ENCODE measurements around the gene PSEN1.
A peak's percentile ranks its signal among the peaks of the same experiment; 100 is the strongest.

The PSEN1 gene

DNA sequence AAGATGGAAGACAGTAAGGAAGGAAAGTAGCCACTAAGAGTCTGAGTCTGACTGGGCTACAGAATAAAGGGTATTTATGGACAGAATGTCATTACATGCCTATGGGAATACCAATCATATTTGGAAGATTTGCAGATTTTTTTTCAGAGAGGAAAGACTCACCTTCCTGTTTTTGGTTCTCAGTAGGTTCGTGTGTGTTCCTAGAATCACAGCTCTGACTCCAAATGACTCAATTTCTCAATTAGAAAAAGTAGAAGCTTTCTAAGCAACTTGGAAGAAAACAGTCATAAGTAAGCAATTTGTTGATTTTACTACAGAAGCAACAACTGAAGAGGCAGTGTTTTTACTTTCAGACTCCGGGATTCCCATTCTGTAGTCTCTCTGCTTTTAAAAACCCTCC, 85.6 kb downstream of the PSEN1 start:
- Histone ChIP-seq H3K27me3 (no peaks in the 10 kb centered on the region), H3K36me3 (peaks cover 6% of the 10 kb centered on the region), H3K4me1 (no peaks in the 10 kb centered on the region), H3K4me3 (ENCODE audit: low read depth, low read length) (no peak overlapping the region), H3K9me3 (no peaks in the 10 kb centered on the region)
- TF ChIP-seq CTCF (IDR thresholded peaks at IDR 0.05; ENCODE audit: low read depth, low read length) = no peak
- no peak for DNase-seq

GRCh38 chr14:73223049-73223448, 86.7 kb downstream of the PSEN1 start:
- Histone ChIP-seq H3K4me1 (peaks cover 2% of the 10 kb centered on the region; the same call in 1 of the 2 replicates), H3K4me3 (ENCODE audit: low read depth, low read length) (no peak overlapping the region), H3K27me3 (no peaks in the 10 kb centered on the region), H3K9me3 (no peaks in the 10 kb centered on the region), H3K36me3 (no peaks in the 10 kb centered on the region)
- DNase-seq = no peak
- TF ChIP-seq CTCF (IDR thresholded peaks at IDR 0.05; ENCODE audit: low read depth, low read length) = no peak

GRCh38 chr14:73225496-73225895, 89.2 kb downstream of the PSEN1 start:
- H3K9me3 ChIP-seq = no peaks in the 10 kb centered on the region
- H3K36me3 ChIP-seq = no peaks in the 10 kb centered on the region
- DNase-seq = no peak
- no peak overlapping the region for H3K4me3 ChIP-seq (ENCODE audit: low read depth, low read length)
- H3K27me3 ChIP-seq = no peaks in the 10 kb centered on the region
- peaks cover 12% of the 10 kb centered on the region for H3K4me1 ChIP-seq
- no peak for TF ChIP-seq CTCF (IDR thresholded peaks at IDR 0.05; ENCODE audit: low read depth, low read length)

DNA sequence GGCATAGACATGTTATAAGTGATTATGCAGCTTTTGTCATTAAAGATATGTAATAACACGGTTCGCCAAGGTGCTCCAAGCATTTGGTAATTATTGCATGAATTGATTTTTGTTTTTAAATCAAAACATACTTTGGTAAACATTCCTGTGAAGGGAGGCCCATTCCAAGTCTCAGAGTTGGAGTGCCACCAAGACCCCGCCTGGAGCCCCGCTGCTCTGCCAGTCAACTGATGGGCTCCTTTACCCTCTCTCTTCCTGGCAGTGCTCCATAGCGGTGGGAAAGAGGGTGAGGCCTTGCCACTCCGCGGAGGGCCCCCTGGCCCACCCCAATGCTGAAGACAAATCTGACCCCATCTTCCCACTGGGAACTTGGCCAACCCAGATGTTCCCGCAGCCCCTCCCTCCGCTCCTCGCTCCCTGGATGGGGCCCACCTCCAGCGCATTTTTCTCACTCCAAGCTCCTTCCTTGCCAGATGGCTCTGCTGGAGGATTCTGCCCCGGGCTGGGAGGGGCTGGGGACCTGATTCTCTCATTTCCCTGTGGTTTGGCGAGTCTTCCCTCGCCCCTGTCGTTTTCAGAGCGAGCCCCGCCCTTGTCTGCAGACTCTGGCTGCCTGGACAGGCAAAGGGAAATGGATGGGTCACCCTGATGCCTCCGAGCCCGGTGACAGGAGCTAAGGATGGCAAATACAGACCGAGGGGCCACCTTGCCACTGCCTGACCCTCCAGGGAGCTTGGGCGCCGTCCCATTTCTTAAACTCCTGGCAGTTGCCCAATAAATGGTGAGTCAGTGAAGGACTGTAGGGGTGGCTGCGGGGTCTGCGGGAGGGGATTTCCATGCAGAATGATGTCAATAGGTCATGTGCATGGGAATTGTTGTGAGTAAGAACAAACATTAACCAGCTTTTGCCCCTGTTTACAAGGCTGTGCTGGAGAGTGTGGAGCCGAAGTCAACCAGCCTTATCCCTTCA, 91.8 kb downstream of the PSEN1 start:
- no peak for TF ChIP-seq CTCF (IDR thresholded peaks at IDR 0.05; ENCODE audit: low read depth, low read length)
- peak overlapping the region; percentile 28; the same call in 1 of the 2 replicates for H3K4me3 ChIP-seq (ENCODE audit: low read depth, low read length)
- H3K9me3 ChIP-seq = no peaks in the 10 kb centered on the region
- no peaks in the 10 kb centered on the region for H3K27me3 ChIP-seq
- H3K36me3 ChIP-seq = no peaks in the 10 kb centered on the region
- H3K4me1 ChIP-seq = peaks cover 12% of the 10 kb centered on the region
- DNase-seq = peak; percentile 63

- no peak for DNase-seq
- TF ChIP-seq CTCF (IDR thresholded peaks at IDR 0.05; ENCODE audit: low read depth, low read length) = no peak
- H3K36me3 ChIP-seq = no peaks in the 10 kb centered on the region
- no peaks in the 10 kb centered on the region for H3K9me3 ChIP-seq
- peaks cover 3% of the 10 kb centered on the region for H3K27me3 ChIP-seq
- H3K4me1 ChIP-seq = peaks cover 12% of the 10 kb centered on the region
- H3K4me3 ChIP-seq (ENCODE audit: low read depth, low read length) = no peak overlapping the region
Observed at GRCh38 chr14:73230051-73230450, 93.7 kb downstream of the PSEN1 start.

Data from BE2C (cell line).